ENCODE measurements around the gene MAGI1.

The MAGI1 gene

DNA sequence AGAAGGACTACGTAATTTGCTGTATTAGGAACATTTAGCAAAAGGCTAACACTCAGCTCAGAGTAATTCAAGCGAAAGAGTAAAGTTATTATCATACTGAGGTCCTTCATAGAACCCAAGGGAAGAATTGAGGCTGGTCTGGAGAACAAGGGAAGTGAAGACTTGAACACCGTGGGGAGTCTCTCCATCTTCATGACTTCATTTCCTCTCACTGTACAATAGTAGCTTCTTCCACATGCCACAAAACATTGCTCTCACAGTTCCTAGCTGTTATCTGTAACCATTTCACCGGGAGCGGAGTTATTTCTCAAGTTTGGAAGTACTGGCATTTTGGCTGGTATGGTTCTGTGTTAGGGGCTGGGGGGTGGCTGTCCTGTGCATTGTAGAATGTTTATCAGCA lies 69.7 kb downstream of the MAGI1 start:
- DNase-seq, result no peak

DNA sequence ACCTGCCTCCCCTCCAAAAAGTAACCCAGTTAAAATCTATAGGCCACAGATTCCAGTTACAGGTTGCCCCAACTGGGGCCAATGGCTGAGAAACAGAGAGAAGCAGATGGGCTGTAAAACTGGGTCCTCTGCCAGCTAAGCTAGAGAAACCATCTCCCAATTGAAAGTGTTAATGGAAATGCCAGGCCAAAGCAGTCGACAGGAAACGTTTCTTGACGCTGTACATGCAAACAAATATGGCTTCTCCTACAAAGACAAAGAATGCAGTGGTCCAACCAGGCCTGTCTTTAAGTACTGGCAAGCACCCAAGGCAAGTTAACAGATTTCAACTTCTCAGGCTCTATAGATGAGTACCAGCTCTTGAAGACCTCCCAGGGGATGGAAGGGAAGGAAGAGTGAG lies 71.3 kb downstream of the MAGI1 start:
- no peak for DNase-seq

DNA sequence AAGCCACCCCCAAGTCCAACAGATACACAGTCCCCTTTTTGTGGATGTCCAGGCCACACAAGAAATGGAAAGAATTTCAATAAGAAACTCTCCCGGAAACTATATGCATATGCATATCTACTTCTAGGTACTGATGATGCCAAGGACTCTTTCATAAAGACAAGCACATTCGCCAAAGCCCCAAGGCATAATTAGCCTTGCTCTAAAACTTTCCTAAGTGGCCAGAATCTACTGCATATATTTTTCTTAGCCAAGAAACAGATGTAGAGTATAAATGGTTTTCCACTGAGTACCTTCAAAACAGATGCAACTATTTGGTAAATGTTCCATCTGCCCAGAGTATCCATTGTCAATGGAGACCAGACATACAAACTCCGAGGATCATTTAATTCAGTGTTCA lies 73.9 kb downstream of the MAGI1 start:
- no peak for DNase-seq

DNA sequence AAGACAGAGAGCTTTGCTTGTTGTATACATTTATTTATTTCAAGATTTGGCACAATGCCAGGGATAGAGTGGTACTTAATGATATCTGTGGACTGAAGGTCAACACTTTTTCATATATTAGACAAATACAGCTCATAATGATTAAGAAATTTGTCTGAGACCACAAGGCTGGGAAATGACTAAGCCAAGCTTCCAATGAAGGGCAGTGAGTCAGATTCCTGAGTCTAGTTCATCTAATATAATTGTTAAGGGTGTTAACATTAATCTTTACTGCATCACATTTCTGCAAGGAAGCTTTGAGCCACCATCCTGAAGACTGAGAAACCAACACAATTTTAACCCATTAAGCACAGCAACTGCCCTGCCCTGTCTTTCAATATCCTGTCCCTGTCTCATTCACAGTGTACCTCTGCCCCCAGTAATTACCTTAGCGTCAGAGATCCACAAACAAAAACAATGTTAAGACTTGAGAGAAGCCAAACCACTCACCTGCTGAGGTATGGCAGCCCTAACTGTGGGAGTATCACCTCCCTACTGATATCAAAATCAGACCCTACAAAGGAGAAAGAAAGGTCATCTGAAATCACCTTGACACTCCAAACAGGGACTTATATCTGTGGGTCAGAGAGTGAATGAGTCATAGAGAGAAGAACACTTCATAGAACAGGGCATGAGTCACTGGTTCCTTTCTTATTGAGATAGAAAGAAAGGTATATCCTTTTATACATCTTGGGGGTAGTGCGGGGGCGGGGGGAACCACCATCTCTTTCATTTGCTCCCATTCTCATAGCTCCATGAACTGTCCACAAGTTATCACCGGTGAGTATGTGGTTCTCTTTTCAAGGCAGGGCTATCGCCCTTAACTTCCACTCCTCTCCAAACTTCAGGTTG lies 74.7 kb downstream of the MAGI1 start:
- DNase-seq, result no peak

DNA sequence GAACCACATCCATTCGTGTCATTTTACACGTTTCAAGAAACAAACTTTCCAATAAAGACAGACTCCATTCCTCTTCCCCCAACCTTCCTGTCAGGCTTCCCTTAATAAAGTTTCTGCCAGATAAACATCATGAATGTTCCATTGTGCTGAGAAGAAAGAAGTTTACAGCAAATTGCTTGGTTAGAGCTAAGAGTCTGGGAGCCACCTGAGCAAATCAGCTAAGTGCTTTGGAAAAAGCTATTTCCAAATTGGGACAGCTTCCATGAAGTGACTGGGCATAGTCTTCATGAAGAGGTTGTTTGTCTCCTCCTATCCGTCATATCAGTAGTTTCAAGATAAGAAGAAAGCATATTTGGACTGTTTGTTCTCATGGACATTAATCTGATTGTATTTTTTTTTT lies 77.0 kb downstream of the MAGI1 start:
- no peak for DNase-seq

DNA sequence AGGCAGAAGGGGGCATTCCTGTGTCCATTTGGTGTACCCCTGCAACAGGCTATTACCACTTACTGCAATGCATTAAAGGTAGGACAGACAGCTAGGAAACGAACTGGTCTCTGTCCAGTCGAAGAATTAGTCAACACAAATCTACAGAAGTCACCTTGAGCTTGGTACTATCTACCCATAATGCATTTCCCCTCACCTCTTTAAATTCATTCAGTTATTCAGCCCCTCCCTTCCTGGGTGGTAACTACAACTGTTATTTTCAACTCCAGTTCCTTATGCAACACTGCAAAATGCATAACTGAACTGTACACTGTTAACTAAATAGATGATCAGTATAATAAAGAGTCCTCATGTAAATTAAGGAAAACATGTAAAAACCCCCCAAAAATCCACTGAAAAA lies 77.6 kb downstream of the MAGI1 start:
- DNase-seq, result no peak

DNA sequence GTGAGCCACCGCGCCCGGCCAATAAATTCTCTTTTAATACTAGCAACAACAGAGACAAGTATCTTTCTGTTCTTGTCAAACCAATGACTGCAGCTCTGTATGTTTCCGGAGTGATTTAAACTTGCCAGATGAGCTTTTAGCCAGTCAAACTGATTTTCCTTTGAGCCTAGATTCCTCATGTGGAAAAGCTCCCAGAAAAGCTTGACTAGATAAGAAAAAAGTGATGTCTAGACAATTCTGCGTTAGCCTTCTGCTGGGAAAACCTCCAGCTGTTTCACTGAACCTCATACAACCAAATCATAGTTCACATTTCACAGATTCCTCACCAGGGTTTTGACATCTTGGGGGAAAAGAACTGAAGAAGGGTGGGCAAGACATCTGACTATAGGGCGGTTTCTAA lies 78.6 kb downstream of the MAGI1 start:
- no peak for DNase-seq

DNA sequence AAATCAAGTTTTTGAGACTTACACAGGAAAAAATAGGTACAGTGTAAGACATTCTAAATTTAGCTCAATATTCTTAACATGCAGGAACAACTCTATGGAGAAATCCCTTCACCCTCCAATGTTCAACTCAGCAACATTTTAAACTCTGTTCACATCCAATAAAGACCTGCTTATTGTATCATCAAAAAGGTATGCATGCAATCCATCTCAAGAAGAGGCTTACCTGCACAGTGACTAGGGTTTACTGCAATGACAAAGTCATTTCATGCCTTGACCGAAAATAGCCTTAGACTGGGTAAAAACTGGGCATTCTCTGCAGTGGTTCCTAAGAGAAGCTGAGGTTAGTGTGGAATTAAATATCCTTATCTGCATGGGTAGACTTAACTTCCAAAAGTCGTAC lies 80.5 kb downstream of the MAGI1 start:
- no peak for DNase-seq

DNA sequence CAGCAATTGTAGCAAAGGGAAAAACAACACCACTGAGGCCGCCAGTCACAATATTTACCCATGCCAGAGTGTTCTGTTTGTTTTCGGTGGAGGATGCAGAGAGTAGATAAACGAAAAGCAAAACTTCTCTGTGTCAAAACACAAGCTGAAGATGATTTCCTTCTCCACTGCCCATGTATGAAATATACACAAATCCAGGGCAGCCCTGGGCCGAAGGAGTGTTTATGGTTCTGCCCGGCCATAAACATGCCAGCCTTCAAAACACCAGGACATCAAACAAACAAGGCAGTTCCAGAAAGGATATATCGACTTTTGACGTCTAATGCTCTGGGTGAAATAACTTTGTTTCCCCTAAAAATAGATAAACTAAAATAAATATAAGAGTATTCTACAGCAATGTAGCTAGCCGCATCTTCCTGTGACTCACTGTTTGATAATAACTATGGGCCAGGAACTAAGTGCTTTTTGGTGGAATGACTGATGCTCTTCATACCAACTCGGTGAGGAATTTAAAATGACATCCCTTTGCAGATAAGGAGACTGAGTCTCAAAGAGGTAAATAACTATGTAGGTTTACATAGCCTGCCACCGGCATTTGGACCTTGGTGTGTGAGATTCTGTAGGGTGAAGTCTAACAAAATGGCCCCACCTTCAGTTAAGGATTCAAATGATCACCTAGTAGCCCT lies 82.8 kb downstream of the MAGI1 start:
- no peak for DNase-seq

DNA sequence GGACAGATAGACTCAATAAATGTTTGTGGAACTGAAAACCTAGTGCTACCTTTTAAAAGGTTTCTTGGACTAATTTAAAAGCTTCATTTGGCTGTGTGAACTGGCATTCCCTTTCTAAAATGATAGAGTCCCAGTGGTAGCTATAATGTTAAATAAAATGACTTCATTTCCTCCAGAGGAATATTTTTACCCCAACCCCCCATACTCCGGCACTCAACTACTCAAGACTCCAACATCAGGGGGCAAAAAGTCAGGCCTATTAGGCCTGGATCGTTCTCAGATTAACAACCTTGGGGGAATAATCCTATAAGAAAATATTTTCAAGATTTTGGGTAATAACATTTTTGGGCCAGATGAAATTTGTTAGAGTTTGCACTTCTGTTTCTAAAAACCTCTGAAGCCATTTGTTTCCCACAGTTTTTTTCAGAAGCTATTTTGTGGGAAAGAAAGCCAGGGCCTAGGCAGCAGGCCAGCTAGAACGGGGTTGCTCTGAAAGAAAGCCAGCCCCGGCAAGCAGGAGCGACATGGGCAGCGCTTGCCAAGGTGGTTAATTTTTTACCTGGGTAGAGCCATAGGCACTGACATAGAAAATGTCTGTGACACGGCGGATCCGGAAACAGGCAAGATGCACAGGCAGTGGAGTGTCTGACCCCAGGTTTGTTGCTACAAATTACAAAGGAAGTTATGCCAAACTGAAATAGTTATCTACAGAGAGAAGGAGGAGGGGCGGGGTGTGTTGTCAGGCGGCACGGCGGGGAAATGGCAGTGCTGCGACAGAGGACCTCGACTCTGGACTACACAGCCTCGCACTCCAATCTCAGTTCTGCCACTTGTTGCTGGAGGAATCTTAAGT lies 84.6 kb downstream of the MAGI1 start:
- no peak for DNase-seq

DNA sequence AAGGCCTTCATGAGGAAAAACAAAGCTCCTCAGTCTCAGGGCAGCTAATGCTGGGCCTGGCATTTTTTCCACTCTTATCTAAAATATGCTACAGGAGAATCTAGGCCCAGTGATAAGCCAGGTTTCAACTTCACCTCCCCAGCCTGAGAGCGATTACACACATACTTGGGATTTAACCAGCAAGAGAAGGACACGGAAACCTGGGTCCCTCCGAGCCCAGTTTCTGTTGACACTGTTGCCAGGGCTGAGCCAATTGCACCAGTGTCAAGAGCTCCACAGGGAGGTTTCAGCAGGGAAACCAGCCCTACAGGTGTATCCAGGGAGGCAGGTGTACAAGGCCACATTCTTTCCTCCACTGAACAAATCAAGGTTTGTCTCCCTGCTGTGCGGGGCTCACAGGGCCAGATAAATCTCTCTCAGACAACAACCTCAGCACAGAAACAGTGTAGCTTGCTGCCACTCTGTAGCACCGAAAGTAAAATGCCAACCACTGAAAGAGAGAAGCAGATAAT lies 85.4 kb downstream of the MAGI1 start:
- DNase-seq, result no peak

DNA sequence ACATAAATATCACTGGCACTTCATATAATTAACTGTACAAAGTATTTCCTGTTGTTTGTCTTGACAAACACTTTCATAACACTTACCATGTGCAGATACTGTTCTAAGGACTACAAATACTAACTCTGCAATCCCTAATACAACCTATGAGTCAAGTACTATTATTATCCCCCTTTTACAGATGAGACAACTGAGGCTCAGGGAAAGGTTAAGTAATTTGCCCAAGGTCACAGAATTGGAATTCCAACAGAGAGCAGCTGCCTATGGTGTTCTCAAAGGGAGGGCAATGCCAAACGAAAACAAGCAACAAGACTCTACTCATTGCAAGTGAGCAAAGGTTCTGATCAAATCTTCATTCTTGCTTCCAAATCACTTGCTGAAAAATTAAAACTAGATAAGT lies 85.9 kb downstream of the MAGI1 start:
- no peak for DNase-seq

DNA sequence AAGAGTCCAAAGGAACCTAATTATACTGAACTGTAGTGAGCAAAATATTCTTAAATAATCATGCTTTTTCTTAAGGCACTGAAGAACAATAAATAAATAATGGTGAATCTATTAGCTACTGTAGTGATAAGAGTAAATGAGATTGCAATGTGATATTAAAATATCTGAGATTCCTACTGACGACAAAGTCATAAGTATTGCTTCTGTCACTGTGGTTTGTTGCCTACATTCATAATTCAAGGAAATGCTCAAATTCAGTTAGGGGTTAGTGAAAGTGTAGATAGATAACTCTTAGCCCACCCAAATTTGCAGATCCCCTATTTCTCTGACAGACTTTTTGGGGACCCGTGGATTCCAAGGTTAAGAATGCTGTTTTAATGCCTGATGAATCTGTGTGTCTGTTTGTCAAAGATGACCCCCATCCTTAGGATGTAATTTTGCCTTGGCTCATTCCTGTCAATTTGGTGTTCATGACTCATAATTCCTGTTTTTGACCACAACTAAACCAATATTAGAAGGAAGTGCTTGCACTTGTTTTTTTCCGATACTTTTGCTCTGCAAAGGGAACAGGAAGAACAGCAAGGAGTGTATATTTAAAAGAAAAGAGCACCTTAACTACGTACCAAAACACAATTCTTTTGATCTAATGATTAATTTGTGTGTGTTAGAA lies 86.7 kb downstream of the MAGI1 start:
- DNase-seq, result no peak

DNA sequence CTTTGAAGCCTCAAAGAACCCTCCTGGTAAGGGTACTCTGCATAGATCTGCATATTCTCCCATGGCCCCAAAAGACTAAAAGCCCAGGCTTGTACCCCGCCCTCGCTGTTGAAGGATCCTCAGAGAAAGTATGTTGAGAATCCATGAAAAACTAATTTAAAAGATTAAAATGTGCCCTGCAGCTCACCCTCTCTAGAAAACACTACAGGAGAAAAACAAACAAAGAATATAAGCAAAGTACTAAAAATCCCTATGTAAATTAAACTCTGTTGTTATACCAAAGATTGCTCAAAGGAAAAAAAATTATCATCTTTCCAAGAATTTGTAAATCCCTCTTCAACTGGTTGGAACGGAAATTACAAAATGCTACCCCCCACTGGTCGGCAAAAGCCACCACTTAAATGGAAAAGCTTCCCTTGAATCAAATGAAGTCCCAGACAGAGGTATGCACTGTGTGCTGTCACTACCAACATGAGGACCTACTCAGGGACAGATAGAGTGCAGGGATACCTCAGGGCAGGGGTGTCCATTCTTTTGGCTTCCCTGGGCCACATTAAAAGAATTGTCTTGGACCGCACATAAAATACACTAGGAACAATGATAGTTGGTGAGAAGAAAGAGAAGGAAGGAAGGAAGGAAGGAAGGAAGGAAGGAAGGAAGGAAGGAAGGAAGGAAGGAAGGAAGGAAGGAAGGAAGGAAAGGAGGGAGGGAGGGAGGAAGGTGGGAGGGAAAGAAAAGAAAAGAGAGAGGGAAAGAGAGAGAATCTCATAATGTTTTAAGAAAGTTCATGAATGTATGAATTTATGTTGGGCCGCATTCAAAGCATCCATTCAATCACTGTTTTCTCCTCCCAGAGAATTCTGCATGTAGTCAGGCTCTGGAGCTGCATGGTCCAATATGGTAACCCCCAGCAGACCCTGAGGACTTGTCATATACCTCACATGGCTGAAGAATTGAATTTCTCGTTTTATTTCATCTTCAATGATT lies 88.1 kb downstream of the MAGI1 start:
- no peak for DNase-seq

DNA sequence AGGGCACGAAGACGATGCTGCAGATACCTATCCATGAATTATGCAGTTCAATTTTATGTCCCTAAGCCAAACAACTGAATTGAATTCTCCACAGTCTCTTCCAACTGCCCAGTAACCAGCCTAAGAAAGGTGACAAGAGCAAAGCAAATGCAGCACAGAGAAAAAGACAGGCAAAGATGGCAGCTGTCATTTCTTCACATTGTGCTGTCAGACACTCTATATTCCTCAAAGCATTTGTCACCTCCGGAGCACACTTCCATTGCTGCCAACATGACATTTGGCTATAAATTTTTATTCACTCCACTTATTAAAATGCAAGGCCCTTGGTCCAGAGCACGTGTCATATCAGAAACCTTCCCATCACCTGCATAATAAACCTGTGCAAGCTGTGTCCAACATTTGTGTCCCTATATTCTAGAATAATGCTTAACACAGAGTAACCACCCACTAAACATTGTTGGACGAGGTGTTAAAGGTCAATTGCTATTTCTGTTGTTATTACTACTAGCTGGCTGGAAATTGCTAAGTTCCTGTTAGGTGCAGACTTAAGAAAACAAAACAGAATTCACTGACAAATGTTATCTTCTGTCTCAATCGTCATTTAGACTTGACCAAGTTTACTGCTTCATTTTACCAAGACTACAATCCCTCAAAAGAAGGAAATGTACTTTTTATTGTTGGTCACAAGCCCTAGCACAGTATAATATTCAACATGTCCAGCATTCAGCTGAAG lies 89.7 kb downstream of the MAGI1 start:
- DNase-seq, result no peak

DNA sequence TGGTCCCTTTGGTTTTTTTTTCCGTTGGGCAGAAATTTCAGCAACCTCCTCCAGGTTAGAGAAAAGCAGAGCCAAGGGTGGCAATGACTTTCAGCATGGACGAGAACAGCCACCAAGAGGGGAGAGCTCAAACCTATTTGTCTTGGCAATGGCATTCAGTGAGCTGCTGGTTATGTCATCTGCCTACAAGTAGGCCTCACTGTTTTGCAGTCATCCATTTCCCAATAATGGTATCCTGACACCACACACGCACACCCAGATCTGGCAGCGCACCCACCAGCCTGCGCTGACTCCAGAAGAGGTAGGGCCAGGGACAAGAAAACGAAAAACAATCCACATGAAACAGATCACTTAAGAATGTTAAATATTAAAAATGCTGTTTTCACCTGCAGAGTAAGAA lies 92.3 kb downstream of the MAGI1 start:
- no peak for DNase-seq

DNA sequence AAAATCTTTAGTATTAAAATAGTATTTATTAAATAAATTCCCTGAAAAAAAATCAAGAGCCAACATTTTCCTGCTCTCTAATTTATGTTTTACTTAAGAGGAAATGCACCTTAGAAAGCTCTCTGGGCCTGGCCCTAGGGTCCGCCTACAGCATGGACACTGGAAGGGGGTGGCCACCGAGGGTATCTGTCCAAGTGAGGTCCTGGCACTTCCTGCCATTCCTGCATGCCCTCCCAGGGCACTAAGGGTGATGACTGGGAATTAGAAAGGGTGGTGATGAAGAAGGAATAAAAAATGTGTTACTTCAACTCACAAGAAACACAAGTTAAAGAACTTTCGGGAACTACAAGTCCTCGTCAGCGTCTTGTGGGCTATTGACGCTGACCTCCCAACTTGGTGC lies 92.8 kb downstream of the MAGI1 start:
- DNase-seq, result no peak

DNA sequence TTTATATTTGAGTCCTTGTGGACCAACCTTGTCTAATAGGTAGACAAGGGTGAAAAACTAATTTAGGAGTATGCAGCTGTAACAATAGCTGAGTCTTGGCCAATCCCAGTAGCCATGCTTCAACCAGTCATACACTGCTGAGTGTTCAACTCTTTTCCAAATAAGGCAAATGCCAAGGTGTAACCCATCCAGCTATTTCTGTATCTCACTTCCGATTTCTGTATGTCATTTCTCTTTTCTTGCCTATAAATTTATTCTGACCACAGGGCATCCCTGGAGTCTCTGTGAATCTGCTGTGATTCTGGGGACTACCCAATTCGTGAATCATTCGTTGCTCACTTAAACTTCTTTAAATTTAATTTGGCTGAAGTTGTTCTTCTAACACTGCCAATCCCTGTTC lies 93.2 kb downstream of the MAGI1 start:
- no peak for DNase-seq

DNA sequence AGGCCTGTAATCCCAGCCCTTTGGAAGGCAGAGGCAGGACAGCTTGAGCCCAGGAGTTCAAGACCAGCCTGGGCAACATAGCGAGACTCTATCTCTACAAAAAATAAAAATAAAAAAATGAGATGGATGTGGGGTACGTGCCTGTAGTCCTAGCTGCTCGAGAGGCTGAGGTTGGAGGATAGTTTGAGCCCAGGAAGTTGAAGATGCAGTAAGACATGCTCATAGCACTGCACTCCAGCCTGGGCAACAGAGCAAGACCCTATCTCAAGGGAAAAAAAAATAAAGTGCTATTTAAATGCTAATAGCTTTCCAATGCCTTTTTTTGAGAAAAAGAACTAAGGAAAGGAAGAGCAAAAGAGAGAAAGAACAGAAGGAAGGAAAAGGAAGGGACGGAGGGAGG lies 94.5 kb downstream of the MAGI1 start:
- no peak for DNase-seq

DNA sequence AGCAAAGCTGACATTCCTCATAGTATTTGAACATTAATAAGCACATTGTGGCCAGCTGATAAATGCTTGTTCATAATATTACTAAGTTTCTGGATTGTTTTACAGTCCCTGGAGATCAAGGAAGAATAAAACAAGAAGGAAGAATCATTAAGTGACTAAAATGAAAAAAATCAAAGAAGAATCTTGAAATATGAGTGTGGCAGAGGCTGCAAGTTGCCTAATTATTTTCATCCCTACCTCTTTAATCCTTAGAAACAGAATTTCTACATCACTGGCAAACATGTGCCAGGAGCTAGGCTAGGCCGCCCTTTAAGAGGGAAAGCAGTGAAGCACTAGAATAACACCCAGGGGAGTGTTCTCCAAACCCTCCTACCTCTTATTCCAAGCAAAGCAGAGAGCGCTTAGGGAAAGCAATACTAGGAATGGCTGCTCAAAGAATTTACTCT lies 98.9 kb downstream of the MAGI1 start:
- no peak for DNase-seq

DNA sequence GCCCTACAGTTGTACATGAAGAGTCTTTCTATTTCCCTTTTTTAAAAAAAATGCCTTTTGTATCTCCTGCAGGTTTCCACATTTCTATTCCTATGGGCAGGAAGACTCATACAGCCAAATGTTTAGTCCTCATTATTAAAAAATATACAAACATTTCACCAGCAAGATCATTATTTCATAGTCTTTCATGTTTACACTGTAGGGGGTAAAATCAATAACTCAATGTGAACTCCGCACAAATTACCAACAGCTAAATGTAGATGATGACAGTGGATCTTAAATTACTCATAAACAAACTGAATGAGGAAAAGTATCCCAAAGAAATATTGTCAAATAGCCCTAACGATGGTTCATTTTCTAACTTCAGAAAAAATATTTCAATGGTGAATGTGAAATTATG lies 99.5 kb downstream of the MAGI1 start:
- DNase-seq, result no peak

Measured in activated T-cell treated with anti-CD3 and anti-CD28 coated beads, Interleukin-2, amount 50 U/mL, for 1 hour (primary cell).